IMR-90 (cell line): ENCODE results near the gene LIG1. TPM values are rescaled to one million over a fixed set of nuclear protein-coding genes. Genes with fewer than 3 reads are reported as not detected.

Experiments used
- ATAC-seq: fragments of 200-7000 bp; cut with Tn5 transposase; 2 replicates; pipeline ENCODE4 v1.9.1; 2020; ENCODE audit warnings: low read depth, mild to moderate bottlenecking, moderate library complexity
- BruUV-seq: library from RNA; stranded (reverse); fragments of 400-500 nt; replicated peaks from 2 replicates; lab custom pipeline; 2021; lab: Mats Ljungman, UMichigan
- CTCF ChIA-PET: fragments of 300-600 bp; formaldehyde crosslinking; extraction: SDS; loops from one replicate; lab custom pipeline; 2021; ENCODE audit warnings: antibody characterized with exemption; lab: Yijun Ruan, JAX
- POLR2A ChIA-PET: fragments of 300-600 bp; sonication (Branson Sonifier 250); formaldehyde crosslinking; loops from one replicate; lab custom pipeline; 2022; ENCODE audit warnings: antibody characterized with exemption; ENCODE audit not compliant: unreplicated experiment; lab: Charles Lee
- DNase-seq: peaks from one replicate; pipeline ENCODE4 v3.0.0; 2013
- H2AFZ ChIP-seq: replicated peaks from 2 replicates; pipeline ENCODE3; 2013; ENCODE audit warnings: low read length, mild to moderate bottlenecking; ENCODE audit not compliant: poor library complexity
- H2AK5ac ChIP-seq: 2 replicates; pipeline ENCODE4 v1.6.1; 2013; ENCODE audit warnings: low read depth, low read length, inconsistent platforms
- H2AK9ac ChIP-seq: replicated peaks from 2 replicates; pipeline ENCODE3; 2013; ENCODE audit warnings: mild to moderate bottlenecking, low read depth, low read length, moderate library complexity; ENCODE audit not compliant: poor library complexity
- H2BK120ac ChIP-seq: 2 replicates; pipeline ENCODE4 v1.6.1; 2013; ENCODE audit warnings: low read depth, low read length, inconsistent platforms
- H2BK15ac ChIP-seq: 3 replicates; pipeline ENCODE4 v1.6.1; 2013; ENCODE audit warnings: low read depth, low read length, inconsistent platforms
- H2BK20ac ChIP-seq: 2 replicates; pipeline ENCODE4 v1.6.1; 2013; ENCODE audit warnings: low read depth, mild to moderate bottlenecking, inconsistent platforms, low read length, moderate library complexity
- H2BK5ac ChIP-seq: 2 replicates; pipeline ENCODE4 v1.6.1; 2013; ENCODE audit warnings: mild to moderate bottlenecking, low read depth, low read length, inconsistent platforms; ENCODE audit not compliant: poor library complexity, severe bottlenecking
- H3K14ac ChIP-seq: replicated peaks from 2 replicates; pipeline ENCODE4 v1.6.1; 2013; ENCODE audit warnings: low read depth, low read length, inconsistent platforms
- H3K18ac ChIP-seq: 2 replicates; pipeline ENCODE4 v1.6.1; 2013; ENCODE audit warnings: low read depth, low read length, control low read depth
- H3K23ac ChIP-seq: 2 replicates; pipeline ENCODE4 v1.6.1; 2013; ENCODE audit warnings: low read depth, low read length, inconsistent platforms
- H3K27ac ChIP-seq: 2 replicates; pipeline ENCODE4 v1.5.1; 2013; ENCODE audit warnings: mild to moderate bottlenecking, control low read depth, low read length; ENCODE audit not compliant: insufficient read depth
- H3K27me3 ChIP-seq: 2 replicates; pipeline ENCODE4 v1.6.1; 2013; ENCODE audit warnings: low read length; ENCODE audit not compliant: control insufficient read depth, insufficient read depth
- H3K36me3 ChIP-seq: 2 replicates; pipeline ENCODE4 v1.6.1; 2013; ENCODE audit warnings: low read length, mixed read lengths; ENCODE audit not compliant: control insufficient read depth, insufficient read depth
- H3K4ac ChIP-seq: 2 replicates; pipeline ENCODE4 v1.6.1; 2013; ENCODE audit warnings: low read depth, low read length, inconsistent platforms
- H3K4me1 ChIP-seq: 2 replicates; pipeline ENCODE4 v1.6.1; 2013; ENCODE audit warnings: low read length, mixed read lengths; ENCODE audit not compliant: control insufficient read depth, insufficient read depth
- H3K4me2 ChIP-seq: 2 replicates; pipeline ENCODE4 v1.6.1; 2013; ENCODE audit warnings: low read depth, mild to moderate bottlenecking, control low read depth, low read length, moderate library complexity
- H3K4me3 ChIP-seq: 2 replicates; pipeline ENCODE4 v1.5.1; 2013; ENCODE audit warnings: low read depth, mild to moderate bottlenecking, control low read depth, low read length, moderate library complexity; ENCODE audit not compliant: insufficient read depth
- H3K56ac ChIP-seq: 2 replicates; pipeline ENCODE4 v1.6.1; 2013; ENCODE audit warnings: low read length, inconsistent platforms; ENCODE audit not compliant: insufficient read depth; ENCODE audit errors: extremely low read depth
- H3K79me1 ChIP-seq, 2 experiments: 2 replicates each; pipeline ENCODE4 v1.6.1; 2013; ENCODE audit warnings: low read length in 2 of 2, inconsistent platforms in 1 of 2, low read depth in 1 of 2
- H3K9ac ChIP-seq: 2 replicates; pipeline ENCODE4 v1.6.1; 2013; ENCODE audit warnings: low read depth, low read length, control low read depth
- H3K9me1 ChIP-seq: 2 replicates; pipeline ENCODE4 v1.6.1; 2013; ENCODE audit warnings: low read length, inconsistent platforms; ENCODE audit not compliant: insufficient read depth
- H3K9me3 ChIP-seq: 2 replicates; pipeline ENCODE4 v1.6.1; 2013; ENCODE audit warnings: low read length; ENCODE audit not compliant: control insufficient read depth, insufficient read depth
- H4K20me1 ChIP-seq: 2 replicates; pipeline ENCODE4 v1.6.1; 2013; ENCODE audit warnings: low read length, inconsistent platforms; ENCODE audit not compliant: insufficient read depth
- H4K5ac ChIP-seq: 2 replicates; pipeline ENCODE4 v1.6.1; 2013; ENCODE audit warnings: mild to moderate bottlenecking, low read depth, low read length, control low read depth
- H4K8ac ChIP-seq, 2 experiments: 2 replicates each; pipeline ENCODE4 v1.6.1; 2013; ENCODE audit warnings: low read depth in 2 of 2, low read length in 2 of 2, control low read depth in 1 of 2, inconsistent platforms in 1 of 2
- H4K91ac ChIP-seq: 2 replicates; pipeline ENCODE4 v1.6.1; 2013; ENCODE audit warnings: low read depth, low read length, inconsistent platforms; ENCODE audit not compliant: insufficient read depth
- BHLHE40 ChIP-seq: fragments of 150-350 bp; IDR thresholded peaks from 2 replicates; pipeline ENCODE4 v1.6.1; 2016; ENCODE audit warnings: mild to moderate bottlenecking, low read depth, low read length
- MAZ ChIP-seq: IDR thresholded peaks from 2 replicates; pipeline ENCODE4 v1.6.1; 2012; ENCODE audit warnings: low read depth, mild to moderate bottlenecking, low read length, improper control_type of control experiment, moderate library complexity, borderline replicate concordance
- NFE2L2 ChIP-seq: fragments of 150-350 bp; IDR thresholded peaks from 2 replicates; pipeline ENCODE4 v1.6.1; 2016; ENCODE audit warnings: low read depth, mild to moderate bottlenecking, low read length
- POLR2A ChIP-seq: IDR thresholded peaks from 2 replicates; pipeline ENCODE4 v1.6.1; 2012; ENCODE audit warnings: mild to moderate bottlenecking, low read depth, low read length
- RAD21 ChIP-seq: IDR thresholded peaks from 2 replicates; pipeline ENCODE4 v1.6.1; 2012; ENCODE audit warnings: low read length, improper control_type of control experiment
- RCOR1 ChIP-seq: IDR thresholded peaks from 2 replicates; pipeline ENCODE4 v1.6.1; 2012; ENCODE audit warnings: mild to moderate bottlenecking, low read length, improper control_type of control experiment; ENCODE audit not compliant: insufficient replicate concordance
- RFX5 ChIP-seq: IDR thresholded peaks from 2 replicates; pipeline ENCODE4 v1.8.0; 2012; ENCODE audit warnings: low read depth, mild to moderate bottlenecking, low read length, moderate library complexity
- SMC3 ChIP-seq: fragments of 150-350 bp; IDR thresholded peaks from 2 replicates; pipeline ENCODE4 v1.6.1; 2016; ENCODE audit warnings: low read depth, mild to moderate bottlenecking, antibody characterized with exemption, low read length, moderate library complexity
- WGBS, 2 experiments: methylation state at CpG; one replicate each; pipeline versions ENCODE4 v1.1.5 to v1.1.7; 2013; ENCODE audit warnings: missing lambda C conversion rate in 2 of 2; ENCODE audit not compliant: insufficient read length in 1 of 2; ENCODE audit errors: extremely low coverage in 2 of 2; 5-methylcytosine and 5-hydroxymethylcytosine counted together
- dilution Hi-C: fragments of 300-500 bp; cut with HindIII; formaldehyde crosslinking; loops from one replicate; pipeline ENCODE4 v1.14.3; 2018; ENCODE audit warnings: low sequenced_read_pairs; ENCODE audit not compliant: unreplicated experiment
- in situ Hi-C: fragments of 300-500 bp; cut with MboI; formaldehyde crosslinking; loops from 3 replicates; pipeline ENCODE4 v1.14.3; 2019; ENCODE audit warnings: low sequenced_read_pairs, inconsistent platforms, mixed read lengths
- intact Hi-C: fragments of 100-400 bp; cut with micrococcal nuclease; formaldehyde crosslinking; loops from 2 replicates; pipeline ENCODE4 v1.10.0; 2022
- polyA plus RNA-seq, 3 experiments: library from polyadenylated mRNA; depleted of rRNA; stranded (reverse); fragments of >200 nt; gene quantifications; 2 replicates each; pipeline ENCODE4 v1.2.3, GENCODE V29; 2012; ENCODE audit warnings: low replicate concordance in 1 of 3
- total RNA-seq: library from RNA; depleted of rRNA; stranded (reverse); fragments of >200 nt; gene quantifications from 2 replicates; pipeline ENCODE4 v1.2.3, GENCODE V29; 2012
- TF ChIP-seq, protein P1 (sequence below): conservative IDR thresholded peaks from 2 replicates; pipeline ENCODE4 v1.5.1; 2012; ENCODE audit warnings: mild to moderate bottlenecking, low read depth, low read length, improper control_type of control experiment

The LIG1 gene
- total and polyA plus RNA-seq, 2 of the 4 experiments (the other 2 are of a cell fraction), result 24.9 to 34.0 TPM

DNA sequence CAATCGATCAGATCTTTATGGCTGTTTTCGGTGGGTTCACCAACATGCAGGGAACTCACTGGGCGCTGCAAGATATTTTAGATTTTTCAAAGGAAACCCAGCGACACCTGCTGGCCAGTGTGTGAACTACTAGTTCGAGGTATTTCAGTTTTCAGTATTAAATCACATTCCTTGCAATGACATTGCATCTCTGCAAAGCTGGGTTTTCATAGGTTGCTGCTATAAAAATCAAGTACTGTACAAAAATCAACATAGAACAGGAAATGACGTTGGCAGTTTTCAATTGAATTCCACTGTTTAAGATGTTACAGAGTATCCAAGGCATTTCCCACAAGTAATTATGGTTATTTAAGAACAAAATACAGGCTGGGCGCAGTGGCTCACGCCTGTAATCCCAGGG is 17.6 kb downstream of the LIG1 start:
- H3K9me3 ChIP-seq, result no peaks in the 10 kb centered on the region
- H3K4me2 ChIP-seq, result no peak overlapping the region
- no peak overlapping the region for H3K4ac ChIP-seq
- no peaks in the 10 kb centered on the region for H3K4me1 ChIP-seq
- no peak overlapping the region for H3K4me3 ChIP-seq
- no TSS peak for BruUV-seq
- peak; percentile 75 for DNase-seq
- dilution Hi-C loops, result no loop called here
- in situ Hi-C loops, result loop anchor here (10.0 kb wide), 1 partner anchor 188 kb away; no protein-coding TSS in a partner anchor
- H3K56ac ChIP-seq, result no peak overlapping the region
- H2AK9ac ChIP-seq, result no peak overlapping the region
- H4K5ac ChIP-seq, result no peak overlapping the region
- no CpG with 5 or more reads among the region's 8 CpGs for WGBS, 2 experiments
- peak; percentile 95 for ATAC-seq
- POLR2A ChIA-PET, result no interaction called here
- TF ChIP-seq BHLHE40 (no peak), RFX5 (no peak), RAD21 (peak; percentile 79), NFE2L2 (peak; percentile 35; the same call in 1 of the 2 replicates), POLR2A (no peak), SMC3 (peak; percentile 82), MAZ (no peak), RCOR1 (no peak)
- TF ChIP-seq, protein P1, sequence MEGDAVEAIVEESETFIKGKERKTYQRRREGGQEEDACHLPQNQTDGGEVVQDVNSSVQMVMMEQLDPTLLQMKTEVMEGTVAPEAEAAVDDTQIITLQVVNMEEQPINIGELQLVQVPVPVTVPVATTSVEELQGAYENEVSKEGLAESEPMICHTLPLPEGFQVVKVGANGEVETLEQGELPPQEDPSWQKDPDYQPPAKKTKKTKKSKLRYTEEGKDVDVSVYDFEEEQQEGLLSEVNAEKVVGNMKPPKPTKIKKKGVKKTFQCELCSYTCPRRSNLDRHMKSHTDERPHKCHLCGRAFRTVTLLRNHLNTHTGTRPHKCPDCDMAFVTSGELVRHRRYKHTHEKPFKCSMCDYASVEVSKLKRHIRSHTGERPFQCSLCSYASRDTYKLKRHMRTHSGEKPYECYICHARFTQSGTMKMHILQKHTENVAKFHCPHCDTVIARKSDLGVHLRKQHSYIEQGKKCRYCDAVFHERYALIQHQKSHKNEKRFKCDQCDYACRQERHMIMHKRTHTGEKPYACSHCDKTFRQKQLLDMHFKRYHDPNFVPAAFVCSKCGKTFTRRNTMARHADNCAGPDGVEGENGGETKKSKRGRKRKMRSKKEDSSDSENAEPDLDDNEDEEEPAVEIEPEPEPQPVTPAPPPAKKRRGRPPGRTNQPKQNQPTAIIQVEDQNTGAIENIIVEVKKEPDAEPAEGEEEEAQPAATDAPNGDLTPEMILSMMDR, result peak; percentile 82
- H3K23ac ChIP-seq, result no peak overlapping the region
- no peak overlapping the region for H2BK120ac ChIP-seq
- no peak overlapping the region for H2BK5ac ChIP-seq
- intact Hi-C loops, result loop anchor here (1.0 kb wide), 2 partner anchors 45 to 189 kb away; no protein-coding TSS in a partner anchor
- H3K27ac ChIP-seq, result no peak overlapping the region
- no peak overlapping the region for H2BK20ac ChIP-seq
- H3K14ac ChIP-seq, result no peak overlapping the region
- no peaks in the 10 kb centered on the region; a peak in 1 of 4 replicates for H3K79me1 ChIP-seq
- no peaks in the 10 kb centered on the region for H3K27me3 ChIP-seq
- no peaks in the 10 kb centered on the region for H3K9me1 ChIP-seq
- H4K20me1 ChIP-seq, result no peaks in the 10 kb centered on the region; the same call in 1 of the 2 replicates
- no peak overlapping the region for H2AFZ ChIP-seq
- CTCF ChIA-PET, result interaction anchor here (0.6 to 1.4 kb wide), 6 partner anchors 28 to 191 kb away, joined by 3 to 8 read pairs (median 6); partner anchors contain the start of gene PLA2G4C
- H3K9ac ChIP-seq, result no peak overlapping the region
- no peak overlapping the region for H2BK15ac ChIP-seq
- no peak overlapping the region for H2AK5ac ChIP-seq
- H3K18ac ChIP-seq, result no peak overlapping the region
- no peak overlapping the region for H4K8ac ChIP-seq
- H3K36me3 ChIP-seq, result peaks cover 4% of the 10 kb centered on the region; the same call in 1 of the 2 replicates
- H4K91ac ChIP-seq, result no peak overlapping the region
